ENCODE data around the gene TMEM18. TPM values are rescaled to one million over a fixed set of nuclear protein-coding genes. Genes with fewer than 3 reads are reported as not detected.
"Not testable (repeated sequence)": the region's sequence is repeated elsewhere in the genome, so short reads cannot be mapped to it uniquely, and the experiment has no call there.

Gene TMEM18
- 10 to 100 TPM; 17.7 to 19.8 TPM for total RNA-seq
- long read RNA-seq, transcript TMEM18-201 (5 exons, 2,762 nt): major isoform, 15 of 21 reads
- long read RNA-seq, partial matches to known transcripts: 0 of 21 reads
- long read RNA-seq, other reads (novel, unspliced or antisense): 2 of 21 reads

DNA sequence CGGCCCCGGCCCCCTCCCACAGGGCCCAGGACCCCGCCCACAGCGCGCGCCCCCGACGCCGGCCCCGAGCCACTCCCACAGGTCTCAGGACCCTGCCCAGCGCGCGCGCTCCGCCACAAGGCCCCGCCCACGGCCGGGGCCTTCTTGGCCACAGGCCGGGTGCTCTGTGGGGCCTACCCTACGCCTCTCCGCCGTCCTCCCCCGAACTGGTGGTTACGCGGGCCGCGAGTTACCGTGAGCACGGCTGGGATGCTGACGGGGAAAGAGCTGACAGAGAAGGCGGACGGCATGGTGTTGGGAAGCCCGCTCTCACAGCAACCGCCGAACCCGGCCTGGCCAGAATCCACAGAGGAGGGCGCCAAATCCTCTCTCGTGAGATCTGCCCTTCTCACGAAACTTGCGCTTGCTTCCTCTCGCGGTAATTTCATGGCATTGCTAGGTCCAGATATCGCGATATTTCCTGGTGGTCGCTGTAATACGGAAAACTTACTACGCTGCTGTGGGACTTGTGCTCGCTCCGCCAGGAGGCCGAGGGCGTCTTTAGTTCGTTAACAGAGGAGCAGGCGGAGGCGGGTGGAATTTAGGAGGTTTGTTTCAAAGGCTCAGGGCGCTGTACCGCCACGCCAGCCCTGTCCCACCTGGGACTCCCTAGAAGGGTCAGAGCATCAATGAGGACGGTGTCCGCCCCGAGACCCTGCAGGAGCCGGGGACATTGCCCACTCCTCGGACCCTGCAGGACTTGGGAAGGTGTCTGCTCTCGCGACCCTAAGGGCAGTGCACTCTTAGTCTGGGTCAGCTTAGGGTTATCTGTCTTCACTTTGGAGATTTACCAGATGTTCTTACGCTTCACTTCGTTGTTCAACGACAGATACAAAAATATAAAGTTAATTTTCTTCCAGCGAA is at the start of gene TMEM18:
TSS of gene TMEM18 (minus strand) at position 351 of the 903 bp plus-strand sequence. CDS start at position 290, 61 bp downstream.
- peak; percentile 88 for ATAC-seq
- intact Hi-C loops (cut with DNase I, micrococcal nuclease): no loop called here

GRCh38 chr2:726169-726568 is 49.0 kb upstream of the TMEM18 start:
- DNase-seq: no peak
- intact Hi-C loops (cut with DNase I, micrococcal nuclease): no loop called here
- ATAC-seq: no peak

More for the DNA sequence above, at the start of gene TMEM18:
- peak; percentile 95 to 98 for DNase-seq

- no peak for DNase-seq
- intact Hi-C loops (cut with DNase I, micrococcal nuclease): no loop called here
- no peak for ATAC-seq
Observed at GRCh38 chr2:725468-725867, 48.3 kb upstream of the TMEM18 start.

DNA sequence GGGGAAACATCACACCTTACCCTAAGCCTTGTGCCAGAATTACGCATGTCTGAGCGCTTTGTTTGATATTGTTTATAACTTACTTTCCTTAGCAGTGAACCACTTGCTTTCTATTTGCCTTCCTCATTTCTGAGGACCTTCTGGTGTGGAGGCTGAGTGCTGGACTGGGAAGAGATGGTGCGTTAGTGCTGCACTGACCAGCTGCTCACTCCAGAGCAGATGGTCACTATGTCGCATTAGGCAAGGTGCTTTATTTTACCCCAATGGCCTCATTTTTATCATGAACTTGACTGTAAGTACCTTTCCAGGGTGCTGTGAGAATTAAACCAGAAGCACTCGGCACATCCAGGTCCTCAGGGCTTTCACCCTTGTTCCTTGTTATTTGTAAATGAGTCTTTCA is 46.6 kb upstream of the TMEM18 start:
- intact Hi-C loops (cut with DNase I, micrococcal nuclease): no loop called here
- ATAC-seq (no peak), DNase-seq (no peak)

- DNase-seq (no peak), ATAC-seq (no peak)
- intact Hi-C loops (cut with DNase I, micrococcal nuclease): no loop called here
Observed at GRCh38 chr2:720842-721241, 43.6 kb upstream of the TMEM18 start.

DNA sequence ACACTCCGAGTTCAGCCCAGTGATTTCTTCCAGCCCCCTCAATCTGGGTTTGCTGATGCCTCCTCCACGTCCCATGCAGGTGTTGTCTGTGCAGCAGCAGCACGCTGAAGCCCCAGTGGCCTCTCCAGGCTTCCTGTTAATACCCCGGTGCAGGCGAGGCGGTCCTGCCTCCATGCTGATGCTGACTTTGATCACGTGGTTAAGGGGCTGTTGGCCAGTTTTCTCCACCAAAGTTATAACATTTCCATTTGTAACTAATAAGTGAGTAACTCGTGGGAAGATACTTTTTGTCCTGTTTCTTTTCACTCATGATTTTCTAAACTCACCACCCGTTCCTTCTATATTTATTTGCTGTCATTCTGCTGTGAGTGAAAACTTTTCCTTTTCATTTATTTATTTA is 42.5 kb upstream of the TMEM18 start:
- DNase-seq (no peak), ATAC-seq (no peak)
- intact Hi-C loops (cut with DNase I, micrococcal nuclease): no loop called here

- ATAC-seq (no peak), DNase-seq (no peak)
- intact Hi-C loops (cut with DNase I, micrococcal nuclease): no loop called here
Observed at GRCh38 chr2:719191-719590, 42.0 kb upstream of the TMEM18 start.

DNA sequence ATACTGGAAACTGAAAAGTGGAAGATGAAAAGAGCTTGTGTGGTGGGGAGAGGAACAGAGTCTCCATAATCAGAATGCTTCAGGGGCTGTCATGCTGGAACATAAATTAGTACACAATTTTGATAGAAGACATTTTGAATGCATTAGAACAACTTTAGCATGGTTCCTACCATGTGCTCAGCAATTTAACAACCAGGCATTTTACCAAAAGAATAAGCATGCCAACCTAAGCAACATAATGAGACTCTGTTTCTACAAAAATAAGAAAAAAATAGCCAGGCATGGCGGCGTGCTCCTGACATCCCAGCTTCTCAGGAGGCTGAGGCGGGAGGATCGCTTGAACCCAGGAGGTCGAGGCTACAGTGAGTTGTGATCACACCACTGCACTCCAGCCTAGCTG is 40.5 kb upstream of the TMEM18 start:
- DNase-seq (no peak), ATAC-seq (no peak)
- intact Hi-C loops (cut with DNase I, micrococcal nuclease): no loop called here

DNA sequence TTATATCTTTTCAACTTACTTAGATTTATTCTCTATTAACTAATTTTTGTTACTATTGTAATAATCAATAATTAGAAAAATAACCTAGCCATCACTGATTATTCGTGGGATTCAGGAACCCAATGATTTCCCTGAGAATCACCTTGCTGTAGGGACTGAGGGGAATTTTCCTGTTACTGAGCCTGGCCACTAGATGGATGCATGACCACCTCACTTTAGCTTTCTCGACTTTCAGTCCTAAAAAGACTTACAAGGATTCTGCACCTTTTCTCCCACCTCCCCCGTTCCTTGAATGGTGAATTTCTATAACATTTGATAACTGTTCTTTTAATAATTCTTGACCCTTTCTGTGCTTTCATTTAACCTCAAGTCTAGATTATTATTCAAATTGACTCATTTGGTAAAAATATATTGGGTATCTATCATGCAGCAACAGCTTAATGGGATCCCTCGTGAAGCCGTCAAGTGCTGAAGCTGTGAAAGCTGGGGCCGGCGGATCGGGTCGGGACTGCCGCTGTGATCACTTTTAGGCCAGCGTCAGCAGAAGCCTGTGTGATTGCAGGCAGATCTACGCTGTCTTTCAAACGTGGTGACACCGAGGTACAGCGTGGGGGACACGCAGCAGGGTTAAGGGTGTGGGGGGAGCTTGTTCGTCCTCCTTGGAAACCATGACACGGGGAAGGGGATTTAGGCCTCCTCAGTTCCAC is 38.8 kb upstream of the TMEM18 start:
- intact Hi-C loops (cut with DNase I, micrococcal nuclease): no loop called here
- DNase-seq (no peak), ATAC-seq (no peak)

- DNase-seq (no peak), ATAC-seq (no peak)
- intact Hi-C loops (cut with DNase I, micrococcal nuclease): no loop called here
Observed at GRCh38 chr2:715038-715437, 37.8 kb upstream of the TMEM18 start.

DNA sequence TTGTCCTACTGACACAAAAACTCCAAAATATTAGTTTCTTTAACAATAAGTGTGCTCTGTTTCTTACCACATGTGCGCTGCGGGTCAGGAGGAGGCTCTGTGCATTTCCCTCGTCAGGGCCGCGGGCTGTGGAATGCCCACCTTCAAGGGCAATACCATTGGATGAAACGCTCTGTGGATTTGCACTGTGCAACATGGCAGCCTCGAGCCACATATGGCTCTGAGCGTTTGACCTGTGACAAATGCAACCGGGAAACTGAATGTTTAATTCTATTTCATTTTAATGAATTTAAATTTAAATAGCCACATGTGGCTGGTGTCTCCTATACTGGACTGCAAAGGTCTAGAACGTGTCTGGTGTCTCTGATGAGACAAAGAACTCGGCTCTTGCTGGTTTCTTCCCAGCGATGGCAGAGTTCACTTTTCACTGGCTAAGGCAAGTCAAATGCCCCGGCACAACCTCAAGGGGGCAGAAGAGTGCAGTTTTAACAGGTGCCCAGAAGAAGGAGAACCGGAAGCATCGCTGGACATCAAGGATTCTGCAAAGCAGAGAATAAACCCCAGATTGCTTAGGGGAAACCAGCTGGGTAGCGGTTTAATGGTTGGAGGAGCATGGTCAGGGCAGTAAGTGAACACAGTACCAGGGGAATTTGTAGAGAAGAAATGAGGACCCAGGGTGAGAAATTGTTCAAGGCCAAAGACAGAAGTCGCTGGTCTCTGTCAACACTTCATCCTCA is 37.0 kb upstream of the TMEM18 start:
- intact Hi-C loops (cut with DNase I, micrococcal nuclease): no loop called here
- peak; percentile 47 to 71 for DNase-seq
- peak; percentile 77 for ATAC-seq

DNA sequence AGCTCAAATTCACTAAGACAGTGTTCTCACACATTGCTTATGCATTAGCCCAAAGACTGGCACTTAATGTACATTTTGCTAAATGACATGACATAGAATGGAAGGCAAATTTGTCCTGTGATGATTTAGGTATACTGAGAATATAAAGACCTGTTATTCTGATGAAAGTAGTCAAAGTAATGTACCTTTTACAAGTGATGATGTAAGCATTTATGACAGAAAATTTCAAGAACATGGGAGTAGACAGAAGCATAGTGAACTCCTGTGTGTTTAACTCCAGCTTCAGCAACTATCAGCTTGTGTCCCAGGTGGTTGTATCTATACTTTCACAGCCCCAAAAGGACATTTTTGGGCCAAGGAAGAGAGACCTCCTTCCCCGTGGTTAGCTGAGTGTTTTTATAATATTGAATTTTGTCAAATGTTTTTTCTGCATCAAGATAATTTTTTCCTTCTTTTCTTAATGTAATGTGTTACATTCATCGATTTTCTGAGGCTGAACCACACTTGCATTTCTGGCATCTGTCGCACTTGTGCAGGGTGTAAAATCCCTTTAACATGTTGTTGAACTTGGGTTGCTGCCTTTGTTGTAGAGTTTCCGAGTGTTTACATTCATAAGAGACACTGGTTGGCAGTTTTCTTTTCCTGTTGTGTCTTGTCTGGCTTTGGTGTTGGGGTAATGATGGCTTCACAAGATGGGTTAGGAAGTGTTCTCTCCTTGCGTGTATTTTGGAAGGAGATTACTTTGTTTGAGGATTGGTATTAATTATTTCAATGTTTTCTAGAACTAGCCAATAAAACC is 33.9 kb upstream of the TMEM18 start:
- intact Hi-C loops (cut with DNase I, micrococcal nuclease): no loop called here
- no peak for DNase-seq
- ATAC-seq: no peak

- ATAC-seq (no peak), DNase-seq (no peak)
- intact Hi-C loops (cut with DNase I, micrococcal nuclease): no loop called here
Observed at GRCh38 chr2:709138-709765, 32.0 kb upstream of the TMEM18 start.

- intact Hi-C loops (cut with DNase I, micrococcal nuclease): no loop called here
- DNase-seq (no peak), ATAC-seq (no peak)
Observed at GRCh38 chr2:708667-709066, 31.5 kb upstream of the TMEM18 start.

- DNase-seq (no peak), ATAC-seq (no peak)
- intact Hi-C loops (cut with DNase I, micrococcal nuclease): no loop called here
Observed at GRCh38 chr2:705971-706511, 28.8 kb upstream of the TMEM18 start.

- DNase-seq; intact Hi-C loops (cut with DNase I, micrococcal nuclease); ATAC-seq: not testable (repeated sequence)
Observed at GRCh38 chr2:702765-703164, 25.6 kb upstream of the TMEM18 start.

GRCh38 chr2:696999-697627 is 19.9 kb upstream of the TMEM18 start:
- no peak for ATAC-seq
- no peak for DNase-seq

More at GRCh38 chr2:696999-697627, 19.9 kb upstream of the TMEM18 start:
- intact Hi-C loops (cut with DNase I, micrococcal nuclease): no loop called here
